Measurements from ENCODE around the gene CAVIN1. TPM values are rescaled to one million over a fixed set of nuclear protein-coding genes. Genes with fewer than 3 reads are reported as not detected.
"Not testable (repeated sequence)": the region's sequence is repeated elsewhere in the genome, so short reads cannot be mapped to it uniquely, and the experiment has no call there.

The CAVIN1 gene, protein sequence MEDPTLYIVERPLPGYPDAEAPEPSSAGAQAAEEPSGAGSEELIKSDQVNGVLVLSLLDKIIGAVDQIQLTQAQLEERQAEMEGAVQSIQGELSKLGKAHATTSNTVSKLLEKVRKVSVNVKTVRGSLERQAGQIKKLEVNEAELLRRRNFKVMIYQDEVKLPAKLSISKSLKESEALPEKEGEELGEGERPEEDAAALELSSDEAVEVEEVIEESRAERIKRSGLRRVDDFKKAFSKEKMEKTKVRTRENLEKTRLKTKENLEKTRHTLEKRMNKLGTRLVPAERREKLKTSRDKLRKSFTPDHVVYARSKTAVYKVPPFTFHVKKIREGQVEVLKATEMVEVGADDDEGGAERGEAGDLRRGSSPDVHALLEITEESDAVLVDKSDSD
- under 1 TPM; 0.64 to 0.67 TPM for total RNA-seq

DNA sequence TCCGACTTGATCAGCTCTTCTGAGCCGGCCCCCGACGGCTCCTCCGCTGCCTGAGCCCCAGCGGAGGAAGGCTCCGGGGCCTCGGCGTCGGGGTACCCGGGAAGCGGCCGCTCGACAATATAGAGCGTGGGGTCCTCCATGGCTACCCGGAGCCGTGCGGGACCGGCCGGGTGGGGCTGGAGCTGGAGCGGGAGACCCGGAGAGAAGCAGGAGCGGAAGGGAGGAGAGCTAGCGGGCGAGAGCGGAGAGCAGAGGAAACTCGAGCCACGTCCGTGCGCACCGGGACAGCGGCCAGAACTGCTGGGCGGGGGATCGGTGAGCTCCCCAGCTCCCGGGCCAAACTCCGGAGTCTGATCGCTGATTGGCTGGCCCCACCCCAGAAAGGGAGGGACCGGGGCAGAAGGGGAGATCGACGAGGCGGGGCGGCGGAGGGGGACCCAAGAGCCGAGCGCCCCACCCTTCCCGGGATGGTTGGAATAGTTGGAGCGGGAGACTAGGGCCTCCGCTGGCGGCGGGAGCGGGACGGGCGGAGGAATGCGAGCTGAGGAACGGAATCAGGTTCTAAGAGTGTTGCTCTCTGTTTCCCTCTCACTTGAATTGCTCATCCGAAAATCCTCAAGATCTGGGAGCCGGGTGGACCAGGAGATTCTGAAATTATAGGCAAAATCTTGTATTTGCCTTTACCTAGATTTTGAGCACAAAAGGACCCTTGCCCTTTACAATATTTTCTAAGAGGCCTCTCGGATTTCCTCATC is at the start of gene CAVIN1:
Gene CAVIN1 (minus strand): TSS at position 299 of the 755 bp plus-strand sequence. CDS start 159 bp downstream, at position 140.
- Mint-ChIP-seq H3K27ac (no peak within 1 kb of the TSS), H3K4me1 (ENCODE audit: low read depth) (peaks cover 9% of the 10 kb centered on the region), H3K27me3 (ENCODE audit: low read depth) (peaks cover 20% of the 10 kb centered on the region), H3K4me3 (peak within 1 kb of the TSS; percentile 71), H3K36me3 (ENCODE audit: low read depth) (no peaks in the 10 kb centered on the region), H3K9me3 (no peaks in the 10 kb centered on the region)
- CTCF ChIA-PET, result interaction anchor here (0.6 to 1.8 kb wide), 12 partner anchors 8 to 315 kb away, joined by 3 to 8 read pairs (median 4); no protein-coding TSS in a partner anchor
- intact Hi-C loops (cut with micrococcal nuclease), result loop anchor here (5.0 to 10.0 kb wide), 2 partner anchors 34 to 252 kb away; partner anchors contain the start of genes ATP6V0A1 and PLEKHH3
- DNase-seq, result peak; percentile 22

DNA sequence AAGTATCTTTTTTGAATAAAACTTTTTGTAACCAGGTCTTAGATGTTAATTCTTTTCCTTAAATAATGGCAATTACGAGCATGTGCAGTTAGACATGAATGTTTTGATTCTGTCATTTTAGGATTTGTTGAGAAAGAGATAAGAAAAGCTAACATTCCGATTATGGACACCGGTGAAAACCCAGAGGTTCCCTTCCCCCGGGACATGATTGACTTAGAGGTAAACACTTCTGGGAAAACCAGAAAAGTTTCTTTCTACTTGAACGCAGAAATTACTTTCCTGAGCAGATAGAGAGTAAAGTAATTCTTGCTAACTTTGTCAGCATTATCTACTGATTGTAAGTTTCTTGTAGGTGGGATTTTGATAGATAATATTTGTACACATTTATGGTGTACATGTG is 44.8 kb upstream of the CAVIN1 start:
- peaks cover 24% of the 10 kb centered on the region for H3K36me3 Mint-ChIP-seq (ENCODE audit: low read depth)
- H3K4me3 Mint-ChIP-seq, result no peak overlapping the region
- no peaks in the 10 kb centered on the region for H3K9me3 Mint-ChIP-seq
- no peaks in the 10 kb centered on the region for H3K4me1 Mint-ChIP-seq (ENCODE audit: low read depth)
- no peaks in the 10 kb centered on the region for H3K27me3 Mint-ChIP-seq (ENCODE audit: low read depth)
- DNase-seq, result no peak
- no peak overlapping the region for H3K27ac Mint-ChIP-seq
- CTCF ChIA-PET, result no interaction called here
- intact Hi-C loops (cut with micrococcal nuclease), result no loop called here

DNA sequence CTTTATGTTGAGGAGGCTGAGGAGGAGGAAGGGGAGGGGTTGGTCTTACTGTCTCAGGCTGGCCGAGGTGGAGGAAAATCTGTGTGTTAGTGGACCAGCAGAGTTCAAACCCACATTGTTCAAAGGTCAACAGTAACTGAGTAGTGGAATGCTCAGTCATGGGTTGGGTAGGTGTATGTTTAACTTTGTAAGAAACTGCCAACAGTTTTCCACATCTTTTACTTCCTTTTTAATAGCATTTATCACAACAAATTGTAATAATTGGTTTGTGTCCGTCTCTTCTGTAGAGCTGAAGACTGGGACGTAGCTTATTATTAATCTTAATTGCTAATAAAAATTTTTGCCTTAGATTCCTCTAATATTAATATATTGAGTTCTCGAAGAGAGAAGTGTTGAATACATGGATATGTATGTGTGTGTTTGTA is 40.9 kb upstream of the CAVIN1 start:
- CTCF ChIA-PET, result interaction anchor here (0.6 to 1.8 kb wide), 4 partner anchors 9 to 361 kb away, joined by 3 to 5 read pairs (median 4); no protein-coding TSS in a partner anchor
- Mint-ChIP-seq H3K4me1 (ENCODE audit: low read depth) (peaks cover 19% of the 10 kb centered on the region), H3K9me3 (no peaks in the 10 kb centered on the region), H3K36me3 (ENCODE audit: low read depth) (peaks cover 18% of the 10 kb centered on the region), H3K27ac (no peak overlapping the region), H3K4me3 (no peak overlapping the region), H3K27me3 (ENCODE audit: low read depth) (no peaks in the 10 kb centered on the region)
- DNase-seq, result no peak
- intact Hi-C loops (cut with micrococcal nuclease), result no loop called here

DNA sequence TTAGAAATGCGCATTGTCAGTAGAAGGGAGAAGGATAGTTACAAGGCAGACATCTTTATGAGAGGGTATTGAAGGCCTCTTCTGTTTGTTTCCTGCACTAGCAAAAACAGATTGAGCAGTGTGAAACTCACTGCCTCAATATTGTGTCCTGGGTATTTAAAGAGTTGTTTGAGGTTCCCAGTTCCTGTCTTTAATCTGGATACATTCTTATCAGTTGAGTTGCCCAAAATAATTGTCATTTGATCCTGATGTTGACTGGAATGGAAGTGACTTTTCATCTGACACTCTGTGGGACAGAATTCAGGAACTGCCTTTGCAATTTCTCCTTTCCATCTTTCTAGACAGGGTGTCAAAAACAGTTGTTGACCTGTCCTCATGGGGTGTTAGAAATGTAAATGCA is 37.3 kb upstream of the CAVIN1 start:
- no peaks in the 10 kb centered on the region for H3K27me3 Mint-ChIP-seq (ENCODE audit: low read depth)
- peaks cover 6% of the 10 kb centered on the region for H3K36me3 Mint-ChIP-seq (ENCODE audit: low read depth)
- H3K4me1 Mint-ChIP-seq (ENCODE audit: low read depth), result peaks cover 39% of the 10 kb centered on the region
- peak overlapping the region; percentile 89 for H3K4me3 Mint-ChIP-seq
- H3K27ac Mint-ChIP-seq, result no peak overlapping the region
- CTCF ChIA-PET, result interaction anchor here (0.8 to 1.2 kb wide), 3 partner anchors 10 to 341 kb away, joined by 3 read pairs; no protein-coding TSS in a partner anchor
- H3K9me3 Mint-ChIP-seq, result no peaks in the 10 kb centered on the region
- intact Hi-C loops (cut with micrococcal nuclease), result no loop called here
- no peak for DNase-seq

DNA sequence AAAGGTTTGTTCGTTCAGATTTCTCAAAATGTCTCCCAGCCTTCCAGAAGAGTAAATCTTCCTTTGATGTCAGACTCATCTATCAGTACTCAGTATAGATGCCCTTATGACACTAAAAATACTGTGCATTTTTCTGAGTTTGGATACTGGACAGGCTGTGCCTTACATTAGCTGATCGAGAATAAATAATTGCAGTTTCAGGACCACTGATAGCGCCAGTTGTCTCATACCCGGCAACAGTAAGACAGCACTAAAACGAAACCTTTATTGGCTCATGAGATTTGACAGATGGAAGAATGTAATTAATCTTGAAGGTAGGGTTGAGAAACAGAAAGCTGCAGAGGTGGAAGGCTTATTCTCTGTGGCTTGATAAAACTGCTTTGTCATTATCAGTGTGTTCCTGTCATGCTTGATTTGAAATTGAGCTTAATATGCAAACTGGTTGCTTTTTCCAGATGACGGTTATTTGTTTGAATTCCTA is 36.8 kb upstream of the CAVIN1 start:
- CTCF ChIA-PET, result interaction anchor here (0.8 to 1.2 kb wide), 4 partner anchors 10 to 340 kb away, joined by 3 read pairs; partner anchors contain the start of gene CAVIN1

DNA sequence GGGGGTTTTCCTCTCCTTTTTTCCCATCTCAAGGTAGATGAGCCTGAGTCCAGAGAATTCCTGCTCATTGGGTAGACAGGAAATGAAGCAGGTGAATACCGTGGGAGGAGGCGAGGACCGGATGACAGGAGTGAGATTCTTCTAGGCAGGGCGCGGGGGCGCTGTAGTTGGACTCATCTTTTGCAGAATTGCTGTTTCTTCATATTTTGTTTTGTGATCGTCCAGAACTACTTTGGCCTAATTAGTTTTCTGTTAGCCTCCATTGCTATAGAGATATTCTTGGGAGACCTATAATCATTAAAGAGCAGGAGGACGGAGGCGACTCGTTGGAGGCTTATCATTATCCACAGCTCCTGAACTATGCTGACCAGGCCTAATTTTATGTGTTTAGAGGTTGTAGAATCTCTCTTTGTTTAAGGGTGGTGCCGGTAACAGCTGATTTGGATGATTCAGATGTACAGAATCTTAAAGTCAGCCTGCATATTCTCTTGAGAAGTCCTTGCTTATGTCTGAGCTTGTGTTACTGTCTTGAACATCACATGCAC is 36.3 kb upstream of the CAVIN1 start:
- Mint-ChIP-seq H3K4me1 (ENCODE audit: low read depth) (peaks cover 39% of the 10 kb centered on the region), H3K9me3 (no peaks in the 10 kb centered on the region), H3K36me3 (ENCODE audit: low read depth) (peaks cover 6% of the 10 kb centered on the region), H3K27me3 (ENCODE audit: low read depth) (no peaks in the 10 kb centered on the region), H3K27ac (peak overlapping the region; percentile 84), H3K4me3 (peak overlapping the region; percentile 89)
- peak; percentile 68 for DNase-seq
- intact Hi-C loops (cut with micrococcal nuclease), result loop anchor here (1.0 to 5.0 kb wide), 2 partner anchors 25 to 37 kb away; partner anchors contain the start of gene CAVIN1
- CTCF ChIA-PET, result interaction anchor here (0.8 to 1.2 kb wide), 3 partner anchors 37 to 340 kb away, joined by 3 read pairs; partner anchors contain the start of gene CAVIN1

More for the DNA sequence above, 36.8 kb upstream of the CAVIN1 start:
- no peaks in the 10 kb centered on the region for H3K9me3 Mint-ChIP-seq
- intact Hi-C loops (cut with micrococcal nuclease), result loop anchor here (1.0 to 5.0 kb wide), 2 partner anchors 24 to 38 kb away; partner anchors contain the start of gene CAVIN1
- H3K36me3 Mint-ChIP-seq (ENCODE audit: low read depth), result peaks cover 6% of the 10 kb centered on the region
- peak overlapping the region; percentile 89 for H3K4me3 Mint-ChIP-seq
- H3K4me1 Mint-ChIP-seq (ENCODE audit: low read depth), result peaks cover 39% of the 10 kb centered on the region
- DNase-seq, result peak; percentile 13
- no peak overlapping the region for H3K27ac Mint-ChIP-seq
- H3K27me3 Mint-ChIP-seq (ENCODE audit: low read depth), result no peaks in the 10 kb centered on the region

DNA sequence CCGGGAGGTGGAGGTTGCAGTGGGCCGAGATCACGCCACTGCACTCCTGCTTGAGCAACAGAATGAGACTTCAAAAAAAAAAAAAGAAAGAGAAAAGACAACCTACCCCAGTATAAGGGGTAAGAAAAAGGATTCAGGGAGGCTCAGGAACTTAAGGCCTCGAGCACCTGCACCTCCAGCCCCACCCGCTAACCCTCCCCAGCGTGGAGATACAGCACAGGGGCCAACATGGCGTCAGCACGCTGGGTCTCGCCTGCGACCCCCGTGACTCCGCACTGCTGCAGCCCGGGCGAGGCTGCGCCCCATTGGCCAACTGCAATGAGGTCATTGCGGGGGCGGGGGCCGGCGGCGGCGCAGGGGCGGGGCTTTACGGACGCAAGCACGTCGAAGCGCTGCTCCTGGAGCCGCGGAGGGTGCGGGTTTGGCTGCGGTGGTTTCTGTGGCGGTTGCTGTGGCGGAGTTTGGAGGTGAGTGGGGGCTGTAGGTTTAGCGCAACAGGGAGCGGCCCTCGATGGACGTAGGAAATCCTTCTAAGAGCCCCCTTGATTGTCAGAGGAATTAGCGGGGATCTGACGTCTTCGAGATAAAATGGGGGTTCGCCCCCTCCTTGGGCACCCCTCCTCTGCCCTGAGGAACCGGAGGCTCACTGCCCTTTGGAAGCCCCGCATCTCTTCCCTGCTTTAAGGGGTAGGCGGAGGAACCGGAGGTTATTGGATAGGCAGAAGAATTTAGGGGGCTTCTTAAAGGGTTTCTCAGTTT is 35.6 kb upstream of the CAVIN1 start, which contains the start of gene ATP6V0A1:
Gene ATP6V0A1 (plus strand): TSS at position 382 of the 759 bp plus-strand sequence. CDS start 2,017 bp downstream, outside the sequence.
- Mint-ChIP-seq H3K4me3 (peak within 1 kb of the TSS; percentile 89), H3K36me3 (ENCODE audit: low read depth) (peaks cover 5% of the 10 kb centered on the region), H3K27me3 (ENCODE audit: low read depth) (no peaks in the 10 kb centered on the region), H3K27ac (peak within 1 kb of the TSS; percentile 84), H3K9me3 (no peaks in the 10 kb centered on the region), H3K4me1 (ENCODE audit: low read depth) (peaks cover 39% of the 10 kb centered on the region)
- intact Hi-C loops (cut with micrococcal nuclease), result loop anchor here (1.0 to 5.0 kb wide), 2 partner anchors 26 to 36 kb away; partner anchors contain the start of gene CAVIN1
- CTCF ChIA-PET, result interaction anchor here (1.2 kb wide), 1 partner anchor 59 kb away, joined by 3 read pairs; no protein-coding TSS in a partner anchor
- DNase-seq, result peak; percentile 96

DNA sequence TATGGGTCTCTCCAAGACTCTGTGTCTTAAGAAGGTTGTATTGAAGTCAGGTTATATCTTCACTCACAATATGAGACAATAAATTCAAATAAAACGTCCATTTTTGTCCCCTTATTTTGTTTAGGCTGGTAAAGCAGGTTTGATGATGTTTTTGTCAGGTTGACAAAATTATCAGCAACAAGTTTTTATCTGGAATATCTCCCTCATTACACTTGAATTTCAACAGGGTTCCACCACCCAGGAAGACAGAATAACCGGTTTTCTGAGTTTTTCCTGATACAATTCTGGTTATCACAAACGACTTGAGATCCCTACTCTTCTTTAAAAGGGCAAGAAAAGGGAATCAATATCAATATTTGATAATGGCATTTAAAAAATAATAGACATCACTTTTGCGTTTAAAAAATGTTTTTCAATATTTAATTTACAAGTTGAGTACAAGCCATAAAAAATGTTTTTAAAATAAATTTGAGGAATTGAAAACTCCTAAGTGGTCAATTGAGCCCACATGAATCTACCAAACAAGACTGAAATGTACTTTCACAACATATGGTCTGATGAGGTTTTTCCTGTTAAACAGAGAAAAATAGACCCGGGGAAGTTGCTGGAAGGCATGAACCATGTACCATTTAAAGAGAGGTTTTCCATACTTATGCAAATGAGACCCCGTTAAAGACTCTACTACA is 34.2 kb upstream of the CAVIN1 start:
- Mint-ChIP-seq H3K36me3 (ENCODE audit: low read depth) (peaks cover 2% of the 10 kb centered on the region), H3K4me1 (ENCODE audit: low read depth) (peaks cover 39% of the 10 kb centered on the region), H3K4me3 (peak overlapping the region; percentile 64), H3K9me3 (no peaks in the 10 kb centered on the region), H3K27ac (no peak overlapping the region), H3K27me3 (ENCODE audit: low read depth) (no peaks in the 10 kb centered on the region)
- intact Hi-C loops (cut with micrococcal nuclease), result loop anchor here (5.0 kb wide), 1 partner anchor 35 kb away; the partner anchor contains the start of gene CAVIN1
- no peak for DNase-seq
- CTCF ChIA-PET, result interaction anchor here (2.0 kb wide), 1 partner anchor 61 kb away, joined by 8 read pairs; no protein-coding TSS in a partner anchor

DNA sequence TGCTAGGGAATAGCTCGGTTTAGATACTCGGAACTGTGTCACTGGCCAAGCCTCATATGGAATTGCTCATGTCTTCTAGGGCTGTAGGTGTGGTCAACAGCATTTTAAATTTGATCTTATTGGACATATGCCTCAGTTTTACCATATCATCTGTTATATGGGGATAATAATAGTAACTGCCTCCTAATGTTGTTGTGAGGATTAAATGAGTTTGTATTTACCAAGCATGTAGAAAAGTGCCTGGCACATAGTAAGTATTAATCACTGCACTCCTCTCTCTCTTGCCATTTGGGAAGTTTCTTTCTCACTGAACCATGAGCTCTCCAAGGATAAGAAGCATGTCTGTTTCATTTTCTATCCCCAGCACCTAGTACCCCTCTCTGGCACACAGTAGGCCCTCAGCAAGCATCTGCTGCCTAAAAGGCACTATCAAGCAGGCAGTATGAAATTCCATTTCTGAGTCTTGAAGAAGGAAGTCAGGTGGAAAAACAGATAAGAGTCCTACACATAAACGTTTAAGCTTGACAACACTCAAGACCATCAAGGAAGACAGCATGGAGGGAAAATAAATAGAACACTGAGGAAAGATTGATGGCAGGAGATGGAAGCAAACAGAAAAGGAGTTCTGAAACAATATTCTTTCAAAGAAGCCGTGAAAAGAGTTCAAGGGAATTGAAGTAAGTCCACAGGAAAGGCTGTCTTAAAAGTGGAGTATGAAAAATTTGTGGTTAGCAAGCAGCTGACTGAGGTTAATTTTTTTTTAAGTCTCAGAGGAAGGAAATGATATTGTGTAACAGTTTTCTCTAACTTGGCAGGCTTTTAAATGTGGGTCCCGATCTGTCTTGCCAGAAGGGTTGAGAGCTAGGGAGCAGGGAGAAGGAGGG is 33.4 kb upstream of the CAVIN1 start:
- Mint-ChIP-seq H3K27me3 (ENCODE audit: low read depth) (no peaks in the 10 kb centered on the region), H3K4me3 (peak overlapping the region; percentile 10), H3K36me3 (ENCODE audit: low read depth) (no peaks in the 10 kb centered on the region), H3K4me1 (ENCODE audit: low read depth) (peaks cover 39% of the 10 kb centered on the region), H3K9me3 (no peaks in the 10 kb centered on the region), H3K27ac (no peak overlapping the region)
- intact Hi-C loops (cut with micrococcal nuclease), result loop anchor here (5.0 kb wide), 1 partner anchor 34 kb away; the partner anchor contains the start of gene CAVIN1
- CTCF ChIA-PET, result interaction anchor here (1.0 to 2.0 kb wide), 2 partner anchors 31 to 61 kb away, joined by 4 to 8 read pairs; no protein-coding TSS in a partner anchor
- no peak for DNase-seq

DNA sequence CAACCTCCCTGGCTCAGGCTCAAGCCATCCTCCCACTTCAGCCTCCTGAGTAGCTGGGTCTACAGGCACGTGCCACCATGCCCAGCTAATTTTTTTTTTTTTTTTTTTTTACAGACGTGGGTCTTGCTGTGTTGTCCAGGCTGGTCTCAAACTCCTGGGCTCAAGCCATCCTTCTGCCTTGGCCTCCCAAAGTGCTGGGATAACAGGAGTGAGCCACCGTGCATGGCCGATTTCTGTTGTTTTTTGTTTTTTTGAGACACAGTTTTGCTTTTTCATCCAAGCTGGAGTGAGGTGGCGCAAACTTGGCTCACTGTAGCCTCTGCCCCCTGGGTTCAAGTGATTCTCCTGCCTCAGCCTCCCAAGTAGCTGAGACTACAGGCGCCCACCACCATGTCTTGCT is 31.9 kb upstream of the CAVIN1 start:
- H3K27me3 Mint-ChIP-seq (ENCODE audit: low read depth); H3K4me3 Mint-ChIP-seq; DNase-seq; H3K27ac Mint-ChIP-seq; H3K36me3 Mint-ChIP-seq (ENCODE audit: low read depth); H3K9me3 Mint-ChIP-seq: not testable (repeated sequence)
- peaks cover 29% of the 10 kb centered on the region for H3K4me1 Mint-ChIP-seq (ENCODE audit: low read depth)
- CTCF ChIA-PET, result interaction anchor here (2.0 kb wide), 1 partner anchor 63 kb away, joined by 8 read pairs; no protein-coding TSS in a partner anchor
- intact Hi-C loops (cut with micrococcal nuclease), result loop anchor here (5.0 kb wide), 1 partner anchor 33 kb away; the partner anchor contains the start of gene CAVIN1
